22Rv1 (cell line): ENCODE results near the gene GEN1.

Experiments
- ZFX ChIP-seq: fragments of 450-650 bp; IDR thresholded peaks from 2 replicates; pipeline ENCODE4 v1.6.1; 2017; ENCODE audit warnings: antibody characterized with exemption, borderline replicate concordance
- TF ChIP-seq, protein P1 (sequence below): fragments of 450-650 bp; IDR thresholded peaks from 2 replicates; pipeline ENCODE4 v1.5.1; 2017; ENCODE audit warnings: mild to moderate bottlenecking

DNA sequence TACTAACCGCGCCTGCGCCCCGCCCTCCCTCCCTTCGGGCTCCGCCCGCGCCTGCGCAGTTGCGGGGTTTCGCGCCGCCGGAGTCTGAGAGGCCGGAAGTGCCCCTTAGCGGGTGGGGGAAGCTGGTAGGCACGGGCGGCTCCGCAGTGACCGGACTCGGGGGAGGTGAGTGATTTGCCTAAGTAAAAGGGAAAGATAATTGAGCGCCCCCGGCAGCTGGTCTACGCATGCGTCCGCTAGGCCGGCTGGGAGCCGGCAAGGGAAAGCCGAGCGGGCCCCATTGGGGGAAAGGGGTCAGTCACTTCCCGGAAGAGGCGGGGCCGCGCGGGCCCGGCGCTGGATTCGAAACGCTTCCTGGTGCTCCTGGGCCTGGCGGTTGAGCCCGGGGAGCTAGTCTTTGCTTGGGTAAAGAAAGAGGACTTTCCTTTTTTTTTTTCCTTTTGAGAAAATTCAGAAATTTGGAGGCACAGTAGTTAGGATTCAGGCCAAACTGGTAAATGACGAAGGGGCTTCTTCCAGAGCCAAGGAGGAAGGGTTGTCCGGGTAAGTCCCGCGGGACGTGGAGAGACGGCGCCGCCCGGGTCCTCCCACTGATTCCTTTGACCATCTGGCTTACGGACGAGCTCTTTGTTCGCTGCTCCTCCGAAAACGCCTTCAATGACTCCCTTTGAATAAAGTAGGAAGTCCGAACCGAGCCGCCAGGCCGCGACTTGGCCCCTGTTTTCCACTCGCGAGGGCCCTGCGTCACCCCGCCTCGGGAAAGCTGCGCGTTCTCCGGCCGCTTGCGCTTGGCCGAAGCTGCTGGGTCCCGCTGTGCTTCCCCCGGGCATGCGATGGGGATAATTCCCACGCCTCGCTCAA lies at the start of gene GEN1, which contains the start of gene SMC6:
- TF ChIP-seq, protein P1, sequence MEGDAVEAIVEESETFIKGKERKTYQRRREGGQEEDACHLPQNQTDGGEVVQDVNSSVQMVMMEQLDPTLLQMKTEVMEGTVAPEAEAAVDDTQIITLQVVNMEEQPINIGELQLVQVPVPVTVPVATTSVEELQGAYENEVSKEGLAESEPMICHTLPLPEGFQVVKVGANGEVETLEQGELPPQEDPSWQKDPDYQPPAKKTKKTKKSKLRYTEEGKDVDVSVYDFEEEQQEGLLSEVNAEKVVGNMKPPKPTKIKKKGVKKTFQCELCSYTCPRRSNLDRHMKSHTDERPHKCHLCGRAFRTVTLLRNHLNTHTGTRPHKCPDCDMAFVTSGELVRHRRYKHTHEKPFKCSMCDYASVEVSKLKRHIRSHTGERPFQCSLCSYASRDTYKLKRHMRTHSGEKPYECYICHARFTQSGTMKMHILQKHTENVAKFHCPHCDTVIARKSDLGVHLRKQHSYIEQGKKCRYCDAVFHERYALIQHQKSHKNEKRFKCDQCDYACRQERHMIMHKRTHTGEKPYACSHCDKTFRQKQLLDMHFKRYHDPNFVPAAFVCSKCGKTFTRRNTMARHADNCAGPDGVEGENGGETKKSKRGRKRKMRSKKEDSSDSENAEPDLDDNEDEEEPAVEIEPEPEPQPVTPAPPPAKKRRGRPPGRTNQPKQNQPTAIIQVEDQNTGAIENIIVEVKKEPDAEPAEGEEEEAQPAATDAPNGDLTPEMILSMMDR, result no peak
- TF ChIP-seq ZFX, result no peak
